H1 (cell line): ENCODE data around the gene C2orf92.

Experiments
- CTCF ChIP-seq, 3 experiments: IDR thresholded peaks; 1 replicate in 2 of 3; 2 replicates in 1 of 3; pipeline versions ENCODE4 v1.5.1 to v1.6.1; 2011; ENCODE audit warnings: low read length in 3 of 3, mild to moderate bottlenecking in 3 of 3, inconsistent platforms in 2 of 3, low read depth in 1 of 3, moderate library complexity in 1 of 3; ENCODE audit not compliant: insufficient read depth in 1 of 3; ENCODE audit errors: control extremely low read depth in 1 of 3
- EZH2 ChIP-seq: fragments of 200-600 bp; sonication (generic); IDR thresholded peaks from 2 replicates; pipeline ENCODE4 v1.7.1; 2012; ENCODE audit warnings: low read depth, mild to moderate bottlenecking, moderate library complexity, low read length, inconsistent platforms; ENCODE audit not compliant: severe bottlenecking
- KDM5A ChIP-seq: fragments of 200-600 bp; IDR thresholded peaks from 2 replicates; pipeline ENCODE4 v1.7.1; 2012; ENCODE audit warnings: mild to moderate bottlenecking, low read length, inconsistent platforms, mixed read lengths

- TF ChIP-seq KDM5A (no peak), CTCF (IDR thresholded peaks at IDR 0.05; ENCODE audit: control extremely low read depth in 1 of 3, insufficient read depth in 1 of 3, low read depth in 1 of 3, low read length in 3 of 3) (no peak), EZH2 (no peak)
Measured at GRCh38 chr2:97706112-97706511, 36.6 kb downstream of the C2orf92 start.
